Endodermal cell (in vitro differentiated cells): ENCODE data around the gene HORMAD1. TPM values are rescaled to one million over a fixed set of nuclear protein-coding genes. Genes with fewer than 3 reads are reported as not detected.

Experiments
- DNase-seq: peaks from one replicate; pipeline ENCODE4 v3.0.0-alpha.2; 2017
- H3K27ac ChIP-seq: 2 replicates; pipeline ENCODE4 v1.5.1; 2013; ENCODE audit warnings: mild to moderate bottlenecking, low read depth, low read length, moderate library complexity
- H3K27me3 ChIP-seq: 2 replicates; pipeline ENCODE4 v1.6.1; 2013; ENCODE audit warnings: mild to moderate bottlenecking, low read length, moderate library complexity; ENCODE audit not compliant: insufficient read depth, control insufficient read depth, poor library complexity, severe bottlenecking
- H3K36me3 ChIP-seq: 2 replicates; pipeline ENCODE4 v1.7.0; 2013; ENCODE audit warnings: mild to moderate bottlenecking, low read length, moderate library complexity; ENCODE audit not compliant: control insufficient read depth, insufficient read depth
- H3K4me1 ChIP-seq: one replicate; pipeline ENCODE4 v1.7.0; 2013; ENCODE audit warnings: low read length; ENCODE audit not compliant: control insufficient read depth, insufficient read depth
- H3K4me3 ChIP-seq: 2 replicates; pipeline ENCODE4 v1.5.1; 2013; ENCODE audit warnings: mild to moderate bottlenecking, low read length, moderate library complexity
- H3K9ac ChIP-seq: 2 replicates; pipeline ENCODE4 v1.6.1; 2013; ENCODE audit warnings: mild to moderate bottlenecking, low read length, moderate library complexity; ENCODE audit not compliant: poor library complexity, severe bottlenecking; ENCODE audit errors: extremely low read depth
- H3K9me3 ChIP-seq: 2 replicates; pipeline ENCODE4 v1.6.1; 2013; ENCODE audit warnings: mild to moderate bottlenecking, low read length, moderate library complexity; ENCODE audit not compliant: control insufficient read depth
- H3K27ac Mint-ChIP-seq: 2 replicates; pipeline ENCODE4 v1.8.0; 2020; ENCODE audit warnings: mixed read lengths
- H3K27me3 Mint-ChIP-seq: 2 replicates; pipeline ENCODE4 v1.8.0; 2021; ENCODE audit warnings: mild to moderate bottlenecking, mixed read lengths; ENCODE audit not compliant: insufficient read depth
- H3K36me3 Mint-ChIP-seq: 2 replicates; pipeline ENCODE4 v1.8.0; 2020; ENCODE audit warnings: low read depth, mixed read lengths
- H3K4me1 Mint-ChIP-seq: 2 replicates; pipeline ENCODE4 v1.8.0; 2020; ENCODE audit warnings: mixed read lengths
- H3K4me3 Mint-ChIP-seq: 2 replicates; pipeline ENCODE4 v1.8.0; 2020; ENCODE audit warnings: mild to moderate bottlenecking, moderate library complexity, mixed read lengths
- H3K9me3 Mint-ChIP-seq: 2 replicates; pipeline ENCODE4 v1.8.0; 2020; ENCODE audit warnings: mild to moderate bottlenecking, mixed read lengths
- WGBS, 2 experiments: methylation state at CpG; one replicate each; pipeline versions ENCODE4 v1.1.5 to v1.1.7; 2013; ENCODE audit warnings: missing lambda C conversion rate in 2 of 2, mixed read lengths in 1 of 2; ENCODE audit not compliant: insufficient coverage in 1 of 2, insufficient read length in 1 of 2; 5-methylcytosine and 5-hydroxymethylcytosine counted together
- total RNA-seq, 2 donors: library from RNA; stranded (reverse); fragmentation: NEBNext Ultra II Directional in 1 of 2; extraction: Animal tissue kit (Norgen Biotek cat#: 25700) in 1 of 2; gene quantifications; 2 replicates in 1 of 2; 3 replicates in 1 of 2; pipeline ENCODE4 v1.2.1, GENCODE V29; 2021
- TF ChIP-seq, protein P1 (sequence below): fragments of 200-600 bp; sonication (generic); conservative IDR thresholded peaks from 2 replicates; pipeline ENCODE4 v1.5.0; 2021; ENCODE audit warnings: antibody characterized with exemption, mild to moderate bottlenecking

Gene HORMAD1
- total RNA-seq, 2 donors from 2014 or later: not detected

DNA sequence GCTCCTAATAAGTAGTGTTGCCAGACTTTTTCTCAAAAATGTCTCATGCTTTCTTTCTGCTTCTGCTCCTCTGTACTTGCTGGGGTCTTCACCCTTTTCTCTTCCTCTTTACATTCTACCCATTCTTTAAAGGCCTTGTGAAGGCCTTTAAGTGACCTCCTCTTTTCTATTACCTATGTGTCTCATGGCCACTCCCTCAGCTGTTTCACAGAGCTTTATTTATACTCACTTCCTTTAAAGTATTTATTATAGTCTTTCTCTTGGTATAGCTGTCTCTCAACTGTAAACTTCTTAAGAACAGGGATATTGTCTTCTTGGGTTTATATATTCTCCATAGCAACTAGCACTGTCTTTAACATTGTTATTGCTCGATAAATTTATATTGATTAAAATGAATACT is 24.5 kb downstream of the HORMAD1 start:
- Mint-ChIP-seq H3K27me3 (no peaks in the 10 kb centered on the region), H3K27ac (no peak overlapping the region), H3K4me3 (peak overlapping the region; percentile 78), H3K4me1 (peaks cover 11% of the 10 kb centered on the region), H3K36me3 (peaks cover 40% of the 10 kb centered on the region), H3K9me3 (no peaks in the 10 kb centered on the region)
- DNase-seq: no peak
- Histone ChIP-seq H3K9me3 (no peaks in the 10 kb centered on the region), H3K4me3 (peak overlapping the region; percentile 97), H3K27ac (no peak overlapping the region), H3K36me3 (peaks cover 38% of the 10 kb centered on the region), H3K9ac (peak overlapping the region; percentile 93), H3K27me3 (no peaks in the 10 kb centered on the region), H3K4me1 (peaks cover 3% of the 10 kb centered on the region)
- WGBS, 2 experiments: 43% methylated on average over 1 of the region's 1 CpG; no CpG with 5 or more reads in 1 of the 2 experiments
- TF ChIP-seq, protein P1, sequence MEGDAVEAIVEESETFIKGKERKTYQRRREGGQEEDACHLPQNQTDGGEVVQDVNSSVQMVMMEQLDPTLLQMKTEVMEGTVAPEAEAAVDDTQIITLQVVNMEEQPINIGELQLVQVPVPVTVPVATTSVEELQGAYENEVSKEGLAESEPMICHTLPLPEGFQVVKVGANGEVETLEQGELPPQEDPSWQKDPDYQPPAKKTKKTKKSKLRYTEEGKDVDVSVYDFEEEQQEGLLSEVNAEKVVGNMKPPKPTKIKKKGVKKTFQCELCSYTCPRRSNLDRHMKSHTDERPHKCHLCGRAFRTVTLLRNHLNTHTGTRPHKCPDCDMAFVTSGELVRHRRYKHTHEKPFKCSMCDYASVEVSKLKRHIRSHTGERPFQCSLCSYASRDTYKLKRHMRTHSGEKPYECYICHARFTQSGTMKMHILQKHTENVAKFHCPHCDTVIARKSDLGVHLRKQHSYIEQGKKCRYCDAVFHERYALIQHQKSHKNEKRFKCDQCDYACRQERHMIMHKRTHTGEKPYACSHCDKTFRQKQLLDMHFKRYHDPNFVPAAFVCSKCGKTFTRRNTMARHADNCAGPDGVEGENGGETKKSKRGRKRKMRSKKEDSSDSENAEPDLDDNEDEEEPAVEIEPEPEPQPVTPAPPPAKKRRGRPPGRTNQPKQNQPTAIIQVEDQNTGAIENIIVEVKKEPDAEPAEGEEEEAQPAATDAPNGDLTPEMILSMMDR: no peak

DNA sequence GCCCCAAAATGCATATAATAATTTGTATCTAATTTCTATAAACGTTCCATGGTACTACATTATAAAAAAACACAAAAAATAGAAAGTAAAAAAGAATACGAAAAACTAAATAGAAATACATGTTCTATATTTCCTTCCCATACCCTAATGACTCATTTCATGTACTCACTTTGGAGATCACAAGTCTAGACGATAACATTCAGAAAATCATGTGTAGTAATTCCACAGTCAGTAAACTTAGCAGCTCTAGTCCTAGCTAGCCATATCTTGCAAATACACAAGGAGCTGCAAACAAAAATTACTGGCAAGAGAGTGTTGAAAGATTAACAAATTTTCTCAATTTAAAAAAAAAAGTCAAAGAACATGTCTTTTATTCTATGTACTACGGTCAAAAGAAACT is 25.1 kb downstream of the HORMAD1 start:
- TF ChIP-seq, protein P1: no peak
- H3K27ac Mint-ChIP-seq: no peak overlapping the region
- peaks cover 42% of the 10 kb centered on the region for H3K36me3 Mint-ChIP-seq
- peak overlapping the region; percentile 78 for H3K4me3 Mint-ChIP-seq
- DNase-seq: no peak
- Histone ChIP-seq H3K27ac (no peak overlapping the region), H3K27me3 (no peaks in the 10 kb centered on the region), H3K36me3 (peaks cover 44% of the 10 kb centered on the region), H3K9me3 (no peaks in the 10 kb centered on the region), H3K9ac (peak overlapping the region; percentile 93), H3K4me1 (peaks cover 3% of the 10 kb centered on the region), H3K4me3 (peak overlapping the region; percentile 97)
- WGBS, 2 experiments: 91 to 100% methylated on average over 1 to 3 of the region's 4 CpGs
- peaks cover 11% of the 10 kb centered on the region for H3K4me1 Mint-ChIP-seq
- no peaks in the 10 kb centered on the region for H3K27me3 Mint-ChIP-seq
- no peaks in the 10 kb centered on the region for H3K9me3 Mint-ChIP-seq

DNA sequence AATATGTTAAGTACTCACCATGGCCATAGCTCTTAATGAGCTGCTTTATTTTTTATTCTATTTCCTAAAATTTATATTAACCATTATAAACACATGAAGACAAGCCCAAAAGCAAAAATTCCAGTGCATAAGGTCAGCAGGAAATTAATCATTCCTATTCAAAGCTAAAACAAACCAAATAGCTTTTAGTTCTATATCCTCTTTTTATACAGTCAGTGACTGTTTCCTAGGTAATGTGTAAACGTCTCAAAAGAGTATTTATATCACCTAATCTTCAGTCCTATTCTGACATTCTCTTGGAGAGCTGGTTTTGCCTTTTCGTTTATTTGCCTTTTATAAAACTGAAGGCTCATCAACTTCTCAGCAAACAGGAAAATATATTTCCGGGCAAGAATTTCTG is 28.0 kb downstream of the HORMAD1 start:
- H3K9me3 Mint-ChIP-seq: no peaks in the 10 kb centered on the region
- Histone ChIP-seq H3K4me3 (no peak overlapping the region), H3K36me3 (peaks cover 61% of the 10 kb centered on the region), H3K27me3 (no peaks in the 10 kb centered on the region), H3K4me1 (peaks cover 5% of the 10 kb centered on the region), H3K9ac (no peak overlapping the region), H3K27ac (no peak overlapping the region), H3K9me3 (no peaks in the 10 kb centered on the region)
- TF ChIP-seq, protein P1: no peak
- H3K36me3 Mint-ChIP-seq: peaks cover 57% of the 10 kb centered on the region
- WGBS, 2 experiments: 80 to 89% methylated on average over 1 to 3 of the region's 3 CpGs
- H3K4me1 Mint-ChIP-seq: peaks cover 19% of the 10 kb centered on the region
- no peaks in the 10 kb centered on the region for H3K27me3 Mint-ChIP-seq
- H3K27ac Mint-ChIP-seq: no peak overlapping the region
- no peak for DNase-seq
- no peak overlapping the region for H3K4me3 Mint-ChIP-seq
